Putamen (tissue), 1 donor: ENCODE results near the gene ATP2B2.

Experiments
- DNase-seq: peaks from one replicate; pipeline ENCODE4 v3.0.0-alpha.2; 2016; ENCODE audit warnings: low spot score

Gene ATP2B2

DNA sequence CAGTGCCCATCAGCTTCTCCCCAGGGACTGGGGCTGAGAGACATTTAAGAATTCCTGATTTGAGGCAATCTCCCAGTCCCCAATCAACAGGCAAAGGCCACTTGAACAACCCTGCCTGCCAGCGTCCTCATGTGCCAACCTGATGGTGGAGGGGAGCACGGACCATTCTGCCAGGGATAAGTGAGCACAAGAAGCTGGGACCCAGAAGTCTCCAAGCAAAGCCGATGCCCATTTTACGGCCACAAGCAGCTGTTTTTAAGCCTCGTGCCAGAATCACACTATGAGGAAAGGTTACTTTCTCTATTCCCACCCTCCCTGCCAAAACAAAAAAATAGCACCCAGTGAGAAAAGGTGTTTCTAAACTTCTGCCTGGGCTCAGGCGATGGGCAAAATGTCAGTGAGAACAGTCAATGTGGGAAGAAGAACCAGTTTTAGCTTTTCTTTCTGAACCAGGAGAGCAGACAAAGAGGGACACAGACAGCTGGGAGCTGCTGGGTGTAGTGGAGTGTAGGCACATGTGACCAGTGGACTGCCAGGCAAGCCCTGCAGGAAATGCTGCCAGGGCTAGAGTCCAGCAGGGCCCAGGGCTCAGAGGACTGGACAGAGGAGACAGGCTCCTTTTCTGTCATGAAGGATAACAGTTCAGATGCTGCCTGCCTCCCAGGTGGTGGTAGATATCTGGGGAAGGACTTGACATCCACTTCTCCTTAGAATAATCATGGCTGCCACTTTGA is 57.7 kb downstream of the ATP2B2 start:
- DNase-seq, result no peak

- DNase-seq, result no peak
Measured at GRCh38 chr3:10447110-10447509, 58.3 kb downstream of the ATP2B2 start.

DNA sequence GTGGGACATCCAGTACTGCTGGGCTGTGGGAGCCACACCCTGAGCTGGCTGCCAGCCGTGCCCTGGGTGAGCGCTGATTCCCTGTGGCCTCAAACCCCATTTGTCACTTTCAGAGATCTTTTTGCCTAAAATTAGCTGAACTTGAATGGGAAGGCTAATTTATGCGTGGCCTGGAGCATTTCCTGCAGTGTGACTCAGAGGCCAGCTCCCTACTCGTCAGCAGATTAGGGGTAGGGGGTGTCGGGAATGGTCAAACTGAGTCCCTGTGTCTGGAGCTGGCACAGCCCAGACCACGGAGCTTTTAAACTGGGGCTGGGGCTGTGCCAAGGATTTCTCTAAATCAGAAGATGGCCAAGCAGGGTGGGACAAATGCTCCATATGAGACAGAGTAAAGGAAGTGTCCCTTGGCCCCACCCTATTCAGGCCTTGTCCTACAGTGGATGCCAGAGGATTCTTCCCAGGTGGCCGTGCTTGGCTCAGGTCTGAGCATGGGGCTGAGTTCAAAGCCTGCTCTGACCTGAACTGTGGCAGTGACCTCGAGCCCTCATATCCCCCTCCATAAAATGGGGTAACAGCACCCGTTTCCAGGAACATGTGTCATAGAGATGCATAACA is 59.7 kb downstream of the ATP2B2 start:
- no peak for DNase-seq

- DNase-seq, result no peak
Measured at GRCh38 chr3:10444511-10444910, 60.9 kb downstream of the ATP2B2 start.

GRCh38 chr3:10444110-10444429 is 61.3 kb downstream of the ATP2B2 start:
- no peak for DNase-seq

- DNase-seq, result peak; percentile 21
Measured at GRCh38 chr3:10443272-10444109, 61.9 kb downstream of the ATP2B2 start.

DNA sequence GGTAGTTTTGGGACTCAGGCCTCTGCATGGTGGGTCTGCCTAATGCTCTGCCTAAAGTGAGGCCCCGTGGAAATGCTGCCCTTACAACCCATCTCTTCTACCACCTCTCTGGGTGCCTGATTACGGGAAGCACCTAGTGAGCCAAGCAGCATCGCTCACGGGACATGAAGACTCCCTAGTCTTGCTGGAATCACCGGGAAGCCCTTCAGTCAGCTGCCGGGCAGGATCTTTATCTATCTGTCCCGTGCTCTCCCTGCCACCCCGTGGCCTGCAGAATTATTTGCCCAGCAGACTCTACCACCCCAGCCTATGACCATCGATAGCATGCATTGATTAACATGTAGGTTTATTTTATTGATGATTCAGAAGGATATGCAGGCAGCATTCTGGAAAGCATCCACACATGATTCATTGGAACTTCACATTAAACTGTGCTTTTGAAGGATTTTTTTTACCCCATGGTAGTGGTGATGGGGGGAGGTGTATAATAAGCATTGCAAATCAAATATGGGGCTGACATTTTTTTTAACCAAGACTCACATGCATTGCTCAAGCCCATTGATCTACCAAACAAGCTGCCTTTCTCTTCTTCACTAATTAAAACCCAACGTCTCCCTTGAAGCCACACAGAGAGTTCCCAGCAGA is 63.1 kb downstream of the ATP2B2 start:
- no peak for DNase-seq

GRCh38 chr3:10440684-10441083 is 64.7 kb downstream of the ATP2B2 start:
- no peak for DNase-seq

DNA sequence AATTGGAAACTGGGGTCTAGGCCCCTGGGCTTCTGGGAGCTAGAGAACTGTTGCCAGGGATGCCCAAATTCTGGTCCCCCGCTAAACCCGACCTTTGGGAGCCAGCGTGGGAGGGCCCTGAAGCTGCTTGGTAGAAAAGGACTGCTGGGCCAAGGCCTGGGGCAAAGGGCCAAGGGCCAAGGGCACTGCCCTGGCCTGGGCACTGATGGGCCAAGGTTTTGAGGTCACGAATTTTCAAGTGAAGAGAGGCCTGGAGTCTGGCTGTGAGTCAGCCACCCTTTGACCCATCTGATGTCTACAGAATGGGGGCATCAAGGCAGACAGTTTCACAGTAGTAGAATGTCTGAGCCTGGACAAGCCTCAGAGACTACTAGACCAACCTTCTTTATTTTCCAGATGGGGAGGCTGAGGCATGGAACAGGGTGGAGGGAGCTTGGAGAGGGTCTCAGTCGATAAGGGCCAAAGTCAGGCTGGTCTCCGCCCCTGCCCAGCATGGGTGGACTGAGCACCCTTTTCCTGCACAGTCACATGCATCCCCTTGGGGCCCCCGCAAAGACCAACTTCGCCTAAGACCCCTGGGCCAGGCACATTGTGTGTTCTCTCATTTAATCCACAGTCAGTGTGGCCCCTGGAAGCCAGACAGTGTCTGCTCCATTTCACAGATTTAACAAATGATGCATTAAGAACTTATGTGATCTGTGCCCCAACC is 66.3 kb downstream of the ATP2B2 start:
- DNase-seq, result no peak

GRCh38 chr3:10437995-10438901 is 67.1 kb downstream of the ATP2B2 start:
- no peak for DNase-seq

DNA sequence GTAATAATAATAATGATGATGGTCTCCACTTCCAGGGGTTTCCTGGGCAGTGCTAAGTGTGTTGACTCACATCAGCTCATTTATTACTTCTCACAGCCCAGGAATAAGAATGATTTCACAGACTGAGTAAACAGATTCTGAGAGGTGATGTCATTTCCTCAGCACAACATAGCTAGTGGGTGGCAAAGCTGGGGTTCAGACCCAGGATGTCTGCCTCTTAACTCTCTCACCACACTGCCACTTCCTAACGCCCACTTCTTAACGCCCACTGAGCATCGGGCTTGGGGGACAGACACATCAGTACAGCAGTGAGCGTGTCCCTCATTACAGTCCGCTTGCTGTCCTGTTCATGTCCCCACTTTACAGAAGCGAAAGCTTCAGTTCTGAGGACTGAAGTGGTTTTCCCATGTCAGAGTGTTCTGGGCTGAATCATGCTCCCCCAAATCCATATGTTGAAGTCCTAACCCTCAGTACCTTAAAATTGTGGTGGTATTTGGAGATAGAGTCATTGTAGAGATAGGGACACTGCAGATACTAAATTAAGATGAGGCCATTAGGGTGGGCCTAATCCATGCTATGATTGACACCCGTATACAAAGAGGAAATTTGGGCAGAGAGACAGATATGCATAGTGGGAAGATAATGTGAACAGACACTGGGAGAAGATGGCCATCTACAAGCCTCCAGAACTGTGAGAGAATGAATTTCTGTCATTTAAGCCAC is 68.0 kb downstream of the ATP2B2 start:
- DNase-seq, result no peak

- DNase-seq, result no peak
Measured at GRCh38 chr3:10435850-10436249, 69.5 kb downstream of the ATP2B2 start.

DNA sequence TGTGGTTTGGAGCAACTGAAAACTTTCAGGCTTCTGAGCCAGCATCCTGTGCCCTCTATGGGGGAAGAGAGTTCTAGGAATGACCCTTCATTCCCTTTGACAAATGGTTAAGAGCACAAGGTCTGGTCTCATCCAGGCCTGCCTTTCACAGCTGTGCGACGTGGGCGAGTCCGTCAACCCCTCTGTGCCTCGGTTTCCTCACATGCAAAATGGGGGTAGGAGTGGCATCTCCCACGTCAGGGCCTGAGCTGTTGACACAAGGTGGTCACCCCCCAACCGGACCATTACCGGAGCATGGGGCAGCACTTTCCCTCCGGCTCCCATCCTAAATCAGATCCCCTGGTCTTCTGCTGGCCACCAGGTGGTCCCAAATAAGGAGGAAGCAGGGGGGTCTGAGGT is 70.4 kb downstream of the ATP2B2 start:
- no peak for DNase-seq

DNA sequence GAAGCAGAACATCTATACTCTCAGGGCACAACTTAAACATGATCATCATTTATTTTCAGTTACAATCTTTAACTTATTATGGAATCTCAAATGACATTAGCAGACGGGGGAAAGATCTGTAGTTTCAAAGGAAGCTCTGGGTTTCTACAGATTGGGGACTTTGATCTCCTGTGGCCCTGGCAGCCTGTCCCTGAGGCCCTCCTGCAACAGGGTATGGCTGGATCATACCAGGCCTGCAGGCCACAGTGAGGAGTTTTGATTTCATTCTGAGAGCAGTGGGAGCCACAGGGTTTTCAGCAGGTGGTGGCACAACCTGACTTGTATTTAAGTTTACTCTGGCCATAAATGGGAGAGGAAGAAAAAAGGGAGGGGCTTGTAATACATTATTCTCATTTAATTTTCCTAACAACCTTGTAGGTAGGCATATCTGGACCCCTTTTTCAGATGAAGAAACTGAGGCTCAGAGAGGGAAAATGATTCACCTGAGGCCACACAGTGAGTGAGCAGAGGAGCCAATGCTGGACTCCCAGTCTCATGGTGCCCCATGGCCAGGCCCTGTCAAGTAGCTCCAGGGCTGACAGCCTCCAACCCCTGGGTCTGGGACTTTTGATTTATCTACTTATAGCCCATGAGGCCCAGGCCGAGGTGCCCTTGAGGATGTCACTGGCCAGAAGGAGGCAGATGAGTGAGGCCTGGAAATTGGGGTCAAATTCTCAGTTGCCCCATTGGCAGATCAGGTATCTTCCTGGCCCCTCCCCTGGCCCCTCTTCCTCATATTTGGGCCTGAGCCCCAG is 71.0 kb downstream of the ATP2B2 start:
- no peak for DNase-seq

DNA sequence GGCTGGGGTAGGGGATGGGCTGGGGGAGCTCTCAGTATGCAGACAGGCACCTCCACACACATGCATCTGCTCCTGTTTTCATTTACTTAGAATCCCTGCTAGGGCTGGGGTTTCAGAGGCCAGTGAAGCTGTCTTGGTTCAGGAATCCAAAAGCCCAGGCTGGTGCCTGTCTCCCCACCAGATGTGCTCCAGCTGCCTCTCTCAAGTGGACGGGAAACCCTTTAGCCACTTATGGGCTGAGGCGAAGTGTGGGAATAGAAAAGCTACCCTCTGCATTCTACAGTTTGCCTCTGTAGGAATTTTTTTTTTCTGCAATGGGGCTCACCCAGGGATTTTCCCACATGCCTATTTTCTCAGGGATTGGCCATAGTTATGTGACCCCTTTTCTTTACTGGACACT is 72.5 kb downstream of the ATP2B2 start:
- DNase-seq, result no peak

DNA sequence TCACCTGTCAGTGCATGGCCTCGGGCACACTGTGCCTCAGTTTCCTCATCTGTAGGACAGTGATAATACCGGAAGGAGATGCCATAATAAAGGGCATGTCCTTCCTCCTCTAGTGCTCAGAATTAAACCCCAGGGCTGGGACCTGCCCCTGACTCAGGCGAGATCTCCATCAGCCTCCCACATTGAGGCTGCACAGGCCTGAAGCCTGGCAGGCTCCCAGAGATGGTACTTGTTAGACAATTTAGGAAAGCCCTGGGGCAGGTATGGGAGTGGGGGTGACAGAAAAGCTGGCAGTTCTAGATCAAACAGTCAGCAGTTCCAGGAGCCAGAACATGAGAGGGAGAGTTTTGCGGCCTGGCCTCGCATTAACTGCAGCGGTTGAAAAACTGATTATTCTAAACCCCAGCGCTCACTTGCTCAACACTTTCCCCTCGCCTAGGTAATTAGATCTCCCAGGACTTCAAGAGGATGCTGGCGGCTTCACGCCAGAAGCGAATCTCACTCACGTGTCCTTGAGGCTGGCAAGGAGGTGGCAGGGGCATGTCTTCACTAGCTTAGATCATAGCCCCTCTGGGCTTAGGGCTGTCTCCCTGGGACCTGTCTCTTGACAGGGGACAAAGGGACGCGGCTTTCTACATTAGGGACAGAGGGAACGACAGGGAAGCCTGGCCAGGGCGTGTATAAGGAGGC is 73.1 kb downstream of the ATP2B2 start:
- DNase-seq, result no peak

- DNase-seq, result no peak
Measured at GRCh38 chr3:10430805-10431204, 74.6 kb downstream of the ATP2B2 start.

DNA sequence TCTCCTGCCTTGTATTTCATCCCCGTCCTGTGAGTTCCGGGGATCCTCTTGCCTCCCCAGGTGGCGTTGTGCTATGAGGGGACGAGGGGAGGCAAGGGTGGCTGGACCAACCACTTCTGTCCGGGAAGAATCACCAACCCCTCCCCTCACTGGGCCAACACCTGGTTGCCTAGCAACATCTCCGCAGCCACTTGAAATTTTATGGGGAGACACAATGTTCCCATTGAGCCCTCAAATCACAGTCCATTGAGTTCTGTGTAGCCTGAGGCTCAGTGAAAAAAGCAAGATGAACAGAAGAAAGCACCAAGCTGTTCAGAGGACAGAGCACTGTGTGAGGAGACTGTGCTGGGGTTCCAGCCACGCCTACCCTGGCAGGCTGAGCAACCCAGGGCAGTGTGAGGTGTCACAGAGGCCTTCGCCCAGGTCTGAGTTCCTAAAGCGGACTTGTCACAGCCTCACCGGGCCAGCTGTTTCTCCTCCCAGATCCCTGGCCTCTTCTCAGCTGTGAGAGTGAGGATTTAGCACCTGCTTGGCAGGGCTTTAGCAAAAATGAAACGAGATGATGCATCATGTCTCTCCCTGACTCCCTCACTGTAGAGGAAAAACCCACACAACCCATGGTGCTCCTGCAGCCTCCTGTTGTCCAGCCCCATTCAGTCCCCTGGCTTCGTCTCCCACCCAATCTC is 76.8 kb downstream of the ATP2B2 start:
- no peak for DNase-seq
